Measurements from ENCODE around the gene UBD. TPM values are rescaled to one million over a fixed set of nuclear protein-coding genes. Genes with fewer than 3 reads are reported as not detected.

The UBD gene
- total RNA-seq, 1 donor from 2014 or later, result 1.9 TPM

- H3K4me1 ChIP-seq, result no peaks in the 10 kb centered on the region
- ATAC-seq, result peak in 1 of 2 donors; percentile 14
- no peaks in the 10 kb centered on the region for H3K9me3 ChIP-seq
- H3K36me3 ChIP-seq, result no peaks in the 10 kb centered on the region
- H3K27me3 ChIP-seq (ENCODE audit: low read depth), result no peaks in the 10 kb centered on the region
- no peak for DNase-seq
- H3K27ac ChIP-seq, result no peak overlapping the region
- TF ChIP-seq CTCF (IDR thresholded peaks at IDR 0.05), result no peak
- intact Hi-C loops (cut with DNase I), result no loop called here
- no peak overlapping the region for H3K4me3 ChIP-seq
Observed at GRCh38 chr6:29527564-29527963, 32.0 kb downstream of the UBD start.

GRCh38 chr6:29527126-29527525 is 32.4 kb downstream of the UBD start:
- intact Hi-C loops (cut with DNase I), result no loop called here
- DNase-seq, result no peak
- no peak for ATAC-seq

GRCh38 chr6:29525311-29525639 is 34.3 kb downstream of the UBD start:
- intact Hi-C loops (cut with DNase I), result no loop called here
- no peak overlapping the region for H3K27ac ChIP-seq
- H3K4me3 ChIP-seq, result no peak overlapping the region
- H3K36me3 ChIP-seq, result no peaks in the 10 kb centered on the region
- TF ChIP-seq CTCF (IDR thresholded peaks at IDR 0.05), result no peak
- no peak for ATAC-seq
- no peak for DNase-seq
- no peaks in the 10 kb centered on the region for H3K27me3 ChIP-seq (ENCODE audit: low read depth)
- no peaks in the 10 kb centered on the region for H3K4me1 ChIP-seq
- no peaks in the 10 kb centered on the region for H3K9me3 ChIP-seq

More at GRCh38 chr6:29527126-29527525, 32.4 kb downstream of the UBD start:
- Histone ChIP-seq H3K36me3 (no peaks in the 10 kb centered on the region), H3K27me3 (ENCODE audit: low read depth) (no peaks in the 10 kb centered on the region), H3K4me1 (no peaks in the 10 kb centered on the region), H3K4me3 (no peak overlapping the region), H3K9me3 (no peaks in the 10 kb centered on the region), H3K27ac (no peak overlapping the region)
- no peak for TF ChIP-seq CTCF (IDR thresholded peaks at IDR 0.05)

GRCh38 chr6:29524444-29525310 is 34.9 kb downstream of the UBD start:
- no peak for TF ChIP-seq CTCF (IDR thresholded peaks at IDR 0.05)
- Histone ChIP-seq H3K4me1 (no peaks in the 10 kb centered on the region), H3K9me3 (no peaks in the 10 kb centered on the region), H3K36me3 (no peaks in the 10 kb centered on the region), H3K4me3 (no peak overlapping the region), H3K27ac (no peak overlapping the region), H3K27me3 (ENCODE audit: low read depth) (no peaks in the 10 kb centered on the region)
- DNase-seq, result no peak
- no peak for ATAC-seq
- intact Hi-C loops (cut with DNase I), result no loop called here

- Histone ChIP-seq H3K4me3 (no peak overlapping the region), H3K36me3 (no peaks in the 10 kb centered on the region), H3K9me3 (no peaks in the 10 kb centered on the region), H3K27me3 (ENCODE audit: low read depth) (no peaks in the 10 kb centered on the region), H3K4me1 (no peaks in the 10 kb centered on the region), H3K27ac (no peak overlapping the region)
- DNase-seq (no peak), ATAC-seq (no peak)
- no peak for TF ChIP-seq CTCF (IDR thresholded peaks at IDR 0.05)
- intact Hi-C loops (cut with DNase I), result no loop called here
Observed at GRCh38 chr6:29524044-29524443, 35.5 kb downstream of the UBD start.
